H1 (cell line): ENCODE measurements around the gene CELF5. TPM values are rescaled to one million over a fixed set of nuclear protein-coding genes. Genes with fewer than 3 reads are reported as not detected.

Experiments
- BACH1 ChIP-seq: IDR thresholded peaks from 2 replicates; pipeline ENCODE4 v1.6.1; 2012; ENCODE audit warnings: low read length, improper control_type of control experiment
- BCL11A ChIP-seq, 2 experiments: IDR thresholded peaks; one replicate each; pipeline ENCODE4 v1.6.1; 2011; ENCODE audit warnings: low read depth in 2 of 2, low read length in 2 of 2, mild to moderate bottlenecking in 2 of 2
- CHD7 ChIP-seq: fragments of 300-600 bp; sonication (generic); IDR thresholded peaks from 2 replicates; pipeline ENCODE4 v1.7.1; 2012; ENCODE audit warnings: low read length, moderate library complexity, mild to moderate bottlenecking, inconsistent platforms; ENCODE audit not compliant: insufficient replicate concordance
- GTF2F1 ChIP-seq: IDR thresholded peaks from 2 replicates; pipeline ENCODE4 v1.6.1; 2012; ENCODE audit warnings: low read depth, low read length, improper control_type of control experiment, borderline replicate concordance
- MAX ChIP-seq: IDR thresholded peaks from 2 replicates; pipeline ENCODE4 v1.6.1; 2012; ENCODE audit warnings: inconsistent platforms
- RAD21 ChIP-seq, 2 experiments: IDR thresholded peaks in 1 of 2; conservative IDR thresholded peaks in 1 of 2; 2 replicates each; pipeline ENCODE4 v1.6.1; 2011; ENCODE audit warnings: low read depth in 2 of 2, low read length in 2 of 2, improper control_type of control experiment in 1 of 2, inconsistent platforms in 1 of 2, mild to moderate bottlenecking in 1 of 2, moderate library complexity in 1 of 2
- SP1 ChIP-seq: IDR thresholded peaks from 2 replicates; pipeline ENCODE4 v1.6.1; 2011; ENCODE audit warnings: low read depth, low read length
- TAF1 ChIP-seq: IDR thresholded peaks from 2 replicates; pipeline ENCODE4 v1.6.1; 2011; ENCODE audit warnings: mild to moderate bottlenecking, low read depth, low read length
- TBP ChIP-seq: IDR thresholded peaks from 2 replicates; pipeline ENCODE4 v1.6.1; 2011; ENCODE audit warnings: low read depth, low read length, improper control_type of control experiment
- ZNF274 ChIP-seq: IDR thresholded peaks from 2 replicates; pipeline ENCODE4 v1.7.0; 2012; ENCODE audit warnings: low read length, borderline replicate concordance; ENCODE audit errors: extremely low read depth
- polyA plus RNA-seq, 7 experiments: library from polyadenylated mRNA; depleted of rRNA in 3 of 7; stranded (reverse) in 5 of 7; unstranded in 2 of 7; fragments of >200 nt in 5 of 7; fragments of 200-250 nt in 2 of 7; gene quantifications; 1 replicate in 5 of 7; 2 replicates in 1 of 7; 4 replicates in 1 of 7; pipeline versions ENCODE4 v1.2.1 to v1.2.3, GENCODE V29; 2011 to 2013; ENCODE audit warnings: missing spikeins in 2 of 7, mixed read lengths in 2 of 7
- total RNA-seq: library from RNA; stranded (reverse); fragmentation: NEBNext Ultra II Directional; extraction: Animal tissue kit (Norgen Biotek cat#: 25700); gene quantifications from 2 replicates; pipeline ENCODE4 v1.2.1, GENCODE V29; 2021

Gene CELF5
- total and polyA plus RNA-seq, 2 of the 8 experiments (the other 6 are each of a cell fraction or from before 2014, with no cell fraction given) = 9.8 to 15.0 TPM

- no peak for TF ChIP-seq CHD7
- no peak for TF ChIP-seq BACH1
- no peak for TF ChIP-seq TAF1
- no peak for TF ChIP-seq GTF2F1
- TF ChIP-seq ZNF274 = no peak
- TF ChIP-seq RAD21 (IDR thresholded peaks at IDR 0.05 in 1 of 2, conservative IDR thresholded peaks at IDR 0.05 in 1 of 2; ENCODE audit: low read depth in 2 of 2, low read length in 2 of 2) = no peak
- no peak for TF ChIP-seq BCL11A (IDR thresholded peaks at IDR 0.05; ENCODE audit: low read depth in 2 of 2, low read length in 2 of 2)
- TF ChIP-seq TBP = no peak
- no peak for TF ChIP-seq MAX
- no peak for TF ChIP-seq SP1
Observed at GRCh38 chr19:3208317-3209207, 15.9 kb upstream of the CELF5 start (continued).
